Endothelial cell of umbilical vein (primary cell): ENCODE measurements around the gene NAA16. TPM values are rescaled to one million over a fixed set of nuclear protein-coding genes. Genes with fewer than 3 reads are reported as not detected.

ENCODE experiments used
- BruUV-seq: library from RNA; stranded (reverse); fragments of 400-500 nt; replicated peaks from 2 replicates; lab custom pipeline; 2021; lab: Mats Ljungman, UMichigan
- CTCF ChIA-PET: fragments of 300-600, 350-600 bp; sonication (Branson Sonifier 250); formaldehyde crosslinking; loops from one replicate; lab custom pipeline; 2021; ENCODE audit warnings: antibody characterized with exemption, inconsistent platforms; lab: Charles Lee
- POLR2A ChIA-PET: fragments of 300-600, 350-600 bp; sonication (Branson Sonifier 250); formaldehyde crosslinking; loops from one replicate; lab custom pipeline; 2021; ENCODE audit warnings: antibody characterized with exemption, inconsistent platforms; lab: Charles Lee
- DNase-seq: peaks from one replicate; pipeline ENCODE4 v3.0.0-alpha.2; 2011; ENCODE audit warnings: low read depth, low spot score
- FAIRE-seq: peaks from 2 replicates; lab custom pipeline; 2011; peaks lifted over from hg19 to GRCh38; lab: Jason Lieb, UNC
- H2AFZ ChIP-seq: 2 replicates; pipeline ENCODE4 v1.6.0; 2012; ENCODE audit warnings: low read depth, low read length, control low read depth, inconsistent platforms
- H3K27ac ChIP-seq: 2 replicates; pipeline ENCODE4 v1.5.1; 2011; ENCODE audit warnings: low read depth, mild to moderate bottlenecking, control low read depth, low read length, moderate library complexity; ENCODE audit not compliant: insufficient read depth
- H3K27me3 ChIP-seq, 2 experiments: 2 replicates each; pipeline versions ENCODE4 v1.6.0 to v1.6.1; 2011; ENCODE audit warnings: low read length in 2 of 2, mixed read lengths in 1 of 2; ENCODE audit not compliant: control insufficient read depth in 2 of 2, insufficient read depth in 2 of 2
- H3K36me3 ChIP-seq, 2 experiments: 2 replicates in 1 of 2; 3 replicates in 1 of 2; pipeline ENCODE4 v1.5.1; 2011; ENCODE audit warnings: low read length in 2 of 2, mild to moderate bottlenecking in 1 of 2, moderate library complexity in 1 of 2; ENCODE audit not compliant: control insufficient read depth in 2 of 2, insufficient read depth in 2 of 2; ENCODE audit errors: extremely low read depth in 1 of 2
- H3K4me1 ChIP-seq: 3 replicates; pipeline ENCODE4 v1.5.1; 2011; ENCODE audit warnings: mild to moderate bottlenecking, low read length; ENCODE audit not compliant: control insufficient read depth, insufficient read depth; ENCODE audit errors: extremely low read depth
- H3K4me2 ChIP-seq: 2 replicates; pipeline ENCODE4 v1.6.1; 2011; ENCODE audit warnings: low read length, control low read depth, mixed read lengths; ENCODE audit not compliant: insufficient read depth
- H3K4me3 ChIP-seq, 3 experiments: fragments of 200-600 bp in 1 of 3; sonication (generic), shearing (Covaris generic) in 1 of 3; replicated peaks in 1 of 3; 2 replicates each; pipeline ENCODE4 v1.5.1; 2011 to 2016; ENCODE audit warnings: control low read depth in 3 of 3, low read length in 3 of 3, mild to moderate bottlenecking in 2 of 3, inconsistent platforms in 1 of 3, low read depth in 1 of 3, moderate library complexity in 1 of 3; ENCODE audit not compliant: insufficient read depth in 1 of 3
- H3K79me2 ChIP-seq: 2 replicates; pipeline ENCODE4 v1.6.0; 2012; ENCODE audit warnings: low read length, inconsistent platforms; ENCODE audit not compliant: control insufficient read depth, insufficient read depth
- H3K9ac ChIP-seq: replicated peaks from 2 replicates; pipeline ENCODE3; 2011; ENCODE audit warnings: low read length, control low read depth; ENCODE audit not compliant: insufficient read depth; ENCODE audit errors: extremely low read depth
- H3K9me1 ChIP-seq: replicated peaks from 3 replicates; pipeline ENCODE4 v1.6.0; 2011; ENCODE audit warnings: mild to moderate bottlenecking, low read length; ENCODE audit not compliant: control insufficient read depth, insufficient read depth; ENCODE audit errors: extremely low read depth
- H3K9me3 ChIP-seq: replicated peaks from 2 replicates; pipeline ENCODE4 v1.5.1; 2012; ENCODE audit warnings: low read length, inconsistent platforms; ENCODE audit not compliant: control insufficient read depth, insufficient read depth
- H4K20me1 ChIP-seq: replicated peaks from 2 replicates; pipeline ENCODE3; 2011; ENCODE audit warnings: mild to moderate bottlenecking, low read length; ENCODE audit not compliant: control insufficient read depth, insufficient read depth; ENCODE audit errors: extremely low read depth
- EZH2 ChIP-seq: IDR thresholded peaks from 2 replicates; pipeline ENCODE4 v1.6.1; 2012; ENCODE audit warnings: borderline replicate concordance, low read depth, mild to moderate bottlenecking, moderate library complexity, low read length, inconsistent platforms; ENCODE audit not compliant: severe bottlenecking
- FOS ChIP-seq: IDR thresholded peaks from 2 replicates; pipeline ENCODE4 v1.6.1; 2011; ENCODE audit warnings: mild to moderate bottlenecking, low read length, moderate library complexity, borderline replicate concordance; ENCODE audit not compliant: insufficient read depth
- GATA2 ChIP-seq: IDR thresholded peaks from 2 replicates; pipeline ENCODE4 v1.7.0; 2011; ENCODE audit warnings: low read depth, mild to moderate bottlenecking, moderate library complexity, mixed read lengths, low read length; ENCODE audit not compliant: insufficient read length, insufficient read depth
- JUN ChIP-seq: IDR thresholded peaks from 2 replicates; pipeline ENCODE4 v1.6.1; 2011; ENCODE audit warnings: borderline replicate concordance, low read depth; ENCODE audit not compliant: insufficient read length, insufficient read depth
- MYC ChIP-seq: IDR thresholded peaks from one replicate; pipeline ENCODE4 v1.6.1; 2011; ENCODE audit warnings: mild to moderate bottlenecking, low read depth, low read length
- POLR2A ChIP-seq: IDR thresholded peaks from 2 replicates; pipeline ENCODE4 v1.6.1; 2012; ENCODE audit warnings: low read depth, mild to moderate bottlenecking, control low read depth, low read length
- POLR2AphosphoS5 ChIP-seq: IDR thresholded peaks from 2 replicates; pipeline ENCODE4 v1.6.1; 2012; ENCODE audit warnings: low read depth, mild to moderate bottlenecking, control low read depth, low read length, moderate library complexity; ENCODE audit not compliant: insufficient read depth
- dilution Hi-C: fragments of 300-500 bp; cut with MboI; formaldehyde crosslinking; loops from one replicate; pipeline ENCODE4 v1.15.0; 2019; ENCODE audit warnings: low sequenced_read_pairs; ENCODE audit not compliant: extremely low pct_ligation_motif_present
- intact Hi-C: fragments of 100-400 bp; cut with micrococcal nuclease; formaldehyde crosslinking; loops from one replicate; pipeline ENCODE4 v1.10.0; 2022
- polyA plus RNA-seq, 4 experiments: library from polyadenylated mRNA; depleted of rRNA in 3 of 4; stranded (reverse) in 3 of 4; unstranded in 1 of 4; fragments of >200 nt; gene quantifications; 2 replicates each; pipeline versions ENCODE4 v1.2.1 to v1.2.3, GENCODE V29; 2011 to 2012; ENCODE audit warnings: missing spikeins in 1 of 4
- total RNA-seq: library from RNA; stranded (reverse); gene quantifications from 2 replicates; pipeline ENCODE4 v1.2.3, GENCODE V29; 2021
- TF ChIP-seq, protein P1 (sequence below), 2 donors: IDR thresholded peaks; 1 replicate in 1 of 2; 2 replicates in 1 of 2; pipeline ENCODE4 v1.5.1; 2011; ENCODE audit warnings: low read length in 2 of 2, mild to moderate bottlenecking in 2 of 2, moderate library complexity in 2 of 2, control low read depth in 1 of 2, inconsistent platforms in 1 of 2, low read depth in 1 of 2; ENCODE audit not compliant: insufficient read depth in 1 of 2; ENCODE audit errors: extremely low read depth in 1 of 2
- TF ChIP-seq, protein P2 (sequence below): IDR thresholded peaks from 2 replicates; pipeline ENCODE4 v1.6.1; 2011; ENCODE audit not compliant: insufficient read depth, insufficient read length

The NAA16 gene
- total and polyA plus RNA-seq, 2 donors (not counting 3 experiments of a cell fraction or from before 2014, with no cell fraction given): 8.6 to 26.1 TPM

DNA sequence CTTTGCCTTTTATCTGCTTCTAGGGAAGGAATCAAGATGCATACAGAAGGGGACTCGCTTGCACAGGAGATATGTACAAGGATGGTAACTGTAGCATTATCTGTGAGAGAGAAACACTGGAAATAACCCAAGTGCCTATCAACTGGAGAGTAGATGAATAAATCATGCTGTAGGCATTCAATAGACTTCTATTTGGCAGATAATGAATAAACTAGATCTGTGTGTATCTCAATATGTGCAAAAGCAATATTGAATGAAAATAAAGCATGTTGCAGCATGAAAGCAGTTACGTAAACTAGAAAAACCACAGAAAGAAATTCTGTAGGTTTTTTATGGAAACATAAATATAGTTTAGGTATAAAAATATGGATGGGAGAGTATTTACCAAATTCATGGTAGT, 107.7 kb downstream of the NAA16 start:
- FAIRE-seq: no peak
- no peak overlapping the region for H2AFZ ChIP-seq
- H3K36me3 ChIP-seq: no peaks in the 10 kb centered on the region
- no peak for DNase-seq
- no peak overlapping the region for H3K9ac ChIP-seq
- ChIA-PET CTCF (interaction anchor here (1.4 kb wide), 1 partner anchor 234 kb away, joined by 3 read pairs; no protein-coding TSS in a partner anchor), POLR2A (no interaction called here)
- TF ChIP-seq POLR2A: no peak
- TF ChIP-seq GATA2: no peak
- TF ChIP-seq FOS: no peak
- no peak for TF ChIP-seq POLR2AphosphoS5
- no peak overlapping the region for H3K4me3 ChIP-seq
- no peaks in the 10 kb centered on the region for H4K20me1 ChIP-seq
- no peaks in the 10 kb centered on the region for H3K9me3 ChIP-seq
- dilution Hi-C loops: no loop called here
- H3K4me1 ChIP-seq: no peaks in the 10 kb centered on the region
- H3K9me1 ChIP-seq: no peaks in the 10 kb centered on the region
- no peak overlapping the region for H3K27ac ChIP-seq
- intact Hi-C loops: no loop called here
- no peaks in the 10 kb centered on the region for H3K79me2 ChIP-seq
- no peak overlapping the region for H3K4me2 ChIP-seq
- BruUV-seq: no TSS peak
- H3K27me3 ChIP-seq: peaks cover 0 to 2% of the 10 kb centered on the region in 2 experiments

DNA sequence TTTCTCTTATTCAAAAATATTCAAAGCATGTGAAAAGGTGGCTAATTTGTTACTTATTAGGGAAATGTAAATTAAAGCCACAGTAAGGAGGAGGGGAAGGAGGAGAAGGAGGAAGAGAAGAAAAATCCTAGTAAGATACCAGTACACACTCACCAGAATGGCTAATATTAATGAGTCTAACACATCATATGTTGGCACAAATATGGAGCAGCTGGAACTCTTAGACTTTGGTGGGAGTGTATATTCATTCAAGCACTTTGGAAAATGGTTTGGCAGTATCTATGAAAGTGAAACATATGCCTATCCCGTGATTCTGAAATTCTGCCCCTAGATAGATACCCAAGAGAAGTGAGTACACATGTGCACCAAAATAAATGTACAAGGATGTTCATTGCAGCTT, 108.1 kb downstream of the NAA16 start:
- Histone ChIP-seq H3K36me3 (no peaks in the 10 kb centered on the region), H2AFZ (no peak overlapping the region), H3K4me2 (no peak overlapping the region), H3K4me3 (no peak overlapping the region), H3K9me3 (no peaks in the 10 kb centered on the region), H3K27ac (no peak overlapping the region), H3K4me1 (no peaks in the 10 kb centered on the region), H3K79me2 (no peaks in the 10 kb centered on the region), H3K27me3 (peaks cover 0 to 2% of the 10 kb centered on the region in 2 experiments), H3K9me1 (no peaks in the 10 kb centered on the region), H4K20me1 (no peaks in the 10 kb centered on the region), H3K9ac (no peak overlapping the region)
- dilution Hi-C loops (no loop called here), intact Hi-C loops (no loop called here)
- no peak for DNase-seq
- CTCF ChIA-PET: interaction anchor here (1.4 kb wide), 1 partner anchor 234 kb away, joined by 3 read pairs; no protein-coding TSS in a partner anchor
- POLR2A ChIA-PET: no interaction called here
- TF ChIP-seq EZH2 (no peak), MYC (no peak), GATA2 (no peak), JUN (no peak), POLR2A (no peak), POLR2AphosphoS5 (no peak), FOS (no peak)
- TF ChIP-seq, protein P1, sequence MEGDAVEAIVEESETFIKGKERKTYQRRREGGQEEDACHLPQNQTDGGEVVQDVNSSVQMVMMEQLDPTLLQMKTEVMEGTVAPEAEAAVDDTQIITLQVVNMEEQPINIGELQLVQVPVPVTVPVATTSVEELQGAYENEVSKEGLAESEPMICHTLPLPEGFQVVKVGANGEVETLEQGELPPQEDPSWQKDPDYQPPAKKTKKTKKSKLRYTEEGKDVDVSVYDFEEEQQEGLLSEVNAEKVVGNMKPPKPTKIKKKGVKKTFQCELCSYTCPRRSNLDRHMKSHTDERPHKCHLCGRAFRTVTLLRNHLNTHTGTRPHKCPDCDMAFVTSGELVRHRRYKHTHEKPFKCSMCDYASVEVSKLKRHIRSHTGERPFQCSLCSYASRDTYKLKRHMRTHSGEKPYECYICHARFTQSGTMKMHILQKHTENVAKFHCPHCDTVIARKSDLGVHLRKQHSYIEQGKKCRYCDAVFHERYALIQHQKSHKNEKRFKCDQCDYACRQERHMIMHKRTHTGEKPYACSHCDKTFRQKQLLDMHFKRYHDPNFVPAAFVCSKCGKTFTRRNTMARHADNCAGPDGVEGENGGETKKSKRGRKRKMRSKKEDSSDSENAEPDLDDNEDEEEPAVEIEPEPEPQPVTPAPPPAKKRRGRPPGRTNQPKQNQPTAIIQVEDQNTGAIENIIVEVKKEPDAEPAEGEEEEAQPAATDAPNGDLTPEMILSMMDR (IDR thresholded peaks at IDR 0.05; ENCODE audit: extremely low read depth in 1 of 2, insufficient read depth in 1 of 2, low read depth in 1 of 2, low read length in 2 of 2): no peak
- TF ChIP-seq, protein P2, sequence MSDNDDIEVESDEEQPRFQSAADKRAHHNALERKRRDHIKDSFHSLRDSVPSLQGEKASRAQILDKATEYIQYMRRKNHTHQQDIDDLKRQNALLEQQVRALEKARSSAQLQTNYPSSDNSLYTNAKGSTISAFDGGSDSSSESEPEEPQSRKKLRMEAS: no peak
- FAIRE-seq: no peak
- BruUV-seq: no TSS peak
